HG02840 (cell line): ENCODE data around the gene RABGAP1.

Experiments
- ATAC-seq: cut with Tn5 transposase; IDR thresholded peaks from one replicate; pipeline ENCODE4 v1.9.1; 2021; ENCODE audit warnings: mild to moderate bottlenecking, moderate library complexity, moderate number of reproducible peaks; ENCODE audit not compliant: unreplicated experiment, low FRiP score

RABGAP1 gene

GRCh38 chr9:123043081-123043939 lies 102.5 kb downstream of the RABGAP1 start:
- no peak for ATAC-seq

GRCh38 chr9:123044586-123044985 lies 103.8 kb downstream of the RABGAP1 start:
- no peak for ATAC-seq

GRCh38 chr9:123046406-123047195 lies 105.8 kb downstream of the RABGAP1 start:
- ATAC-seq: no peak

GRCh38 chr9:123048748-123049147 lies 107.9 kb downstream of the RABGAP1 start:
- ATAC-seq: no peak

- ATAC-seq: no peak
Measured at GRCh38 chr9:123049589-123050222, 108.9 kb downstream of the RABGAP1 start.

GRCh38 chr9:123053046-123053445 lies 112.2 kb downstream of the RABGAP1 start:
- no peak for ATAC-seq

GRCh38 chr9:123053711-123054110 lies 112.9 kb downstream of the RABGAP1 start:
- no peak for ATAC-seq

- no peak for ATAC-seq
Measured at GRCh38 chr9:123058834-123059233, 118.0 kb downstream of the RABGAP1 start.

- ATAC-seq: no peak
Measured at GRCh38 chr9:123059472-123060220, 118.8 kb downstream of the RABGAP1 start.

GRCh38 chr9:123061216-123061615 lies 120.4 kb downstream of the RABGAP1 start:
- ATAC-seq: no peak

GRCh38 chr9:123062351-123063176 lies 121.7 kb downstream of the RABGAP1 start:
- ATAC-seq: no peak

- no peak for ATAC-seq
Measured at GRCh38 chr9:123063177-123063598, 122.4 kb downstream of the RABGAP1 start.

- ATAC-seq: no peak
Measured at GRCh38 chr9:123063896-123064295, 123.1 kb downstream of the RABGAP1 start.

- no peak for ATAC-seq
Measured at GRCh38 chr9:123064716-123065115, 123.9 kb downstream of the RABGAP1 start.

- ATAC-seq: no peak
Measured at GRCh38 chr9:123065196-123065595, 124.4 kb downstream of the RABGAP1 start.

- ATAC-seq: no peak
Measured at GRCh38 chr9:123067136-123067535, 126.3 kb downstream of the RABGAP1 start.

GRCh38 chr9:123069010-123069481 lies 128.2 kb downstream of the RABGAP1 start:
- no peak for ATAC-seq

GRCh38 chr9:123070198-123070597 lies 129.4 kb downstream of the RABGAP1 start:
- no peak for ATAC-seq

GRCh38 chr9:123072407-123072995 lies 131.7 kb downstream of the RABGAP1 start:
- no peak for ATAC-seq
